HG03060 (cell line): ENCODE measurements around the gene ZNF346.

Source experiments
- ATAC-seq: cut with Tn5 transposase; IDR thresholded peaks from one replicate; pipeline ENCODE4 v1.9.1; 2021; ENCODE audit warnings: low read depth, moderate number of reproducible peaks; ENCODE audit not compliant: unreplicated experiment

Gene ZNF346

GRCh38 chr5:177065491-177065890 lies 43.0 kb downstream of the ZNF346 start:
- no peak for ATAC-seq

DNA sequence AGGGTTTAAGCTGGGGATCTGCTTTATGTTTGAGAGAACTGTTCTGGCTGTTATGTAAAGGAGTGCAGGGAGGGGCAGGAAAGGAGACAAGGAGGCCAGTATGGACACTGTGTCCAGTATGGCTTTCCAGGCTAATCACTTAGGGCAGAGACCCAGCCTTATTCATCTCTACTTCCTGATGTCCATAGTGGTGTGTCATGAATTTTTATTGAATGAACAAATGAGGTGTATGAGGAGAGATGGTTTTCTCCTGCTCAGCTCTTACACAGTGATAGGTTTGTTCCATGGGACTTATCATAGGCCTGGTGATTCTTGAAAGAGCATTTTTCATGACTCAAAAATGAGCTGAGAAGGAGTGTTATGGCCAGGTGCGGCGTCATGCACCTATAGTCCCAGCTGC lies 43.7 kb downstream of the ZNF346 start:
- ATAC-seq: no peak

DNA sequence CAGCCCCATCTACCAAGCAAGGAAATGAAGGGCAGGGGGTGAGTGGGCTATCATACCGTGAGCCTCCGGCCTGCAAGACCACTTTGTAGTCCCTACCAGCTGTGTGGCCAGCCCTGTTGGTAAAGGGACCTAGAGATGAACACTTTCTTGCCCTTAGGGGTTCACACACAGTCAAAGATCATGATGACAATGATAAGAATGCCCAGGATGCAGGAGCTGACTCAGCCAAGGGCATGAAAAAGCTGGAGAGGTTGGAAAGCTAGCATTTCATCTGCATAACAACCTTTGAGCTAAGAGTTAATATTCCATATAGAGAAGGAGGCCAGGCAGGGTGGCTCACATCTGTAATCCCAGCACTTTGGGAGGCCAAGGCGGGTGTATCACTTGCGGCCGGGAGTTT lies 45.0 kb downstream of the ZNF346 start:
- no peak for ATAC-seq

- ATAC-seq: no peak
These were observed 48.2 kb downstream of the ZNF346 start for GRCh38 chr5:177070536-177071191.

DNA sequence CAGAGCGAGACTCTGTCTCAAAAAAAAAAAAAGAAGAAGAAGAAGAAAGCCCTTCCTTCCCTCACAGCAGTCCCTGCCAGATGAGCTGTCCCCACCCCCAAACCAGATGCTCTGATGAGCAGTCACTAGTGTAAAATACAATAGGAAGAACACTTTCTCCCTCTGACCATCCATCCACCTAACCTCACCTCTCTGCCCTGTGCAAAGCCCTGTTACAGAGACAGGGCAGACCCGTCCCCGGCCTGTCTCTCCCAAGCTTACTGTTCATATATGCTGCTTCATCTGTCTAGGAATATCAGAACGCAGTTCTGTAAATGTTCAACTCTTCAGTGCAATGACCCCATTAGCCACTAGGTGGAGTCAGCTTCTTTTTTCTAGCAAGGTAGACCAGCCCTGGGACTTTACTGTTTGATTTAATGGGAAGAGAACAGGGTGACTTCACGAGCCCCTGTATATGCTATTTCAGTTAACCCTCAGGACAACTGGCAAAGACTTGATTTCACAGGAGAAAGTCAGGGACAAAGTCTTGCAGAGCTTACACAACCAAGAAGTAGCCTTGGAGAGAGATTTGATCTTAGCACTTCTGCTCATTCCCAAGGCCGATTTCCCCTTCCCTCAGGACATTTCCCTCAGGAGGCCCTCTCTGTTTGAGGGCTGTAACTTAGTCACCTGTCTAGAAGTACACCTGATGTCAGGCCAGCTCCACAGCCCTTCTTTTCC lies 49.3 kb downstream of the ZNF346 start:
- ATAC-seq: peak; percentile 53

- ATAC-seq: no peak
These were observed 54.8 kb downstream of the ZNF346 start for GRCh38 chr5:177077335-177077734.

GRCh38 chr5:177079606-177080005 lies 57.1 kb downstream of the ZNF346 start:
- no peak for ATAC-seq

DNA sequence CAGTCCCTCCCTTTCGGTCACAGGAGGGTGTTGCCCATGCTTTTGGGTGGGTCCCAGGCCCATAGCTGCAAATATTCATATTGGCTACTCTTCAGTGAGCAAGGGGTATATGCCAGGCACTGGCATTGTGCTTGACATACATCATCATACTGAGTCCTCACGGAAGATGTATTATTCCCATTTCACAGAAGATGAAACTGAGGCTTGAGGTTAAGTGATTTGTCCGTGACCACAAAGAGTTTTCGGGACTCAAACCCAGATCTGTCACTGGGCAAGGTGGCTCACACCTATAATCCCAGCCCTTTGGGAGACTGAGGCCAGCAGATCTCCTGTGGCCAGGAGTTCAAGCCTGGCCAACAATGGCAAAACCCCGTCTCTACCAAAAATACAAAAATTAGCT lies 57.8 kb downstream of the ZNF346 start:
- no peak for ATAC-seq

GRCh38 chr5:177081859-177082258 lies 59.4 kb downstream of the ZNF346 start:
- ATAC-seq: no peak

DNA sequence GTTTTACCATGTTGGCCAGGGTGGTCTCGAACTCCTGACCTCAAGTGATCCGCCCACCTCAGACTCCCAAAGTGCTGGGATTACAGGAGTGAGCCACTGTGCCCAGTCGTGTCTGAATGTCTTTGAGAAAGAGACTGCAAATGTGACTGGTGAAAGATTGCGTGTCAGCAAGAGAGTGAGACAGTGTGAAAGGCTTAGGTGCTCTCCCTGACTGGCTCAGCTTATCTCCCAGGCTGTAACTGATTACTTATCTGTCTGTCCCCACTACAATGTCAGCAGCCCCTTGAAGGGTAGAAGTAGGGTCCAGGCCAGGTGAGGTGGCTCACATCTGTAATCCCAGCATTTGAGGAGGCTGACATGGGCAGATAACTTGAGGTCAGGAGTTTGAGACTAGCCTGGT lies 60.9 kb downstream of the ZNF346 start:
- ATAC-seq: no peak

DNA sequence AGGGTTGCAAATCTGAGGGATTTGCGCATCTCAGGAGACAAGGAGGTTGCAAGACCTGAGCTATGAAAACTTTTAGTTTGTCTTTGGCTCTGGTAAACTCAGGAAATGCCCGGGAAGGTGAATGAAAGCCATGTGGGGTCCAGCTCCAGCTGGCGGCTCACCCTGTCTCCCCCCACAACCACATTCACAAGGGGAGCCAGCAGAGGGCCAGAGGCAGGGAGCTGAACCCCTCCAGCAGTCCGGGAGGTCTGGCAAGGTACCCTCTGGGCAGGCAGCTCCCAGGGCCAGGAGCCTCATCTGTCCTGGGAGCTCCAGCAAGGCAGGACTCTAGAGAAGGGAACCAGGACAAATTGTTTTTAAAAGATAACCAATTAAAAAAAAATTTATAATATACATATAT lies 61.7 kb downstream of the ZNF346 start:
- ATAC-seq: no peak

DNA sequence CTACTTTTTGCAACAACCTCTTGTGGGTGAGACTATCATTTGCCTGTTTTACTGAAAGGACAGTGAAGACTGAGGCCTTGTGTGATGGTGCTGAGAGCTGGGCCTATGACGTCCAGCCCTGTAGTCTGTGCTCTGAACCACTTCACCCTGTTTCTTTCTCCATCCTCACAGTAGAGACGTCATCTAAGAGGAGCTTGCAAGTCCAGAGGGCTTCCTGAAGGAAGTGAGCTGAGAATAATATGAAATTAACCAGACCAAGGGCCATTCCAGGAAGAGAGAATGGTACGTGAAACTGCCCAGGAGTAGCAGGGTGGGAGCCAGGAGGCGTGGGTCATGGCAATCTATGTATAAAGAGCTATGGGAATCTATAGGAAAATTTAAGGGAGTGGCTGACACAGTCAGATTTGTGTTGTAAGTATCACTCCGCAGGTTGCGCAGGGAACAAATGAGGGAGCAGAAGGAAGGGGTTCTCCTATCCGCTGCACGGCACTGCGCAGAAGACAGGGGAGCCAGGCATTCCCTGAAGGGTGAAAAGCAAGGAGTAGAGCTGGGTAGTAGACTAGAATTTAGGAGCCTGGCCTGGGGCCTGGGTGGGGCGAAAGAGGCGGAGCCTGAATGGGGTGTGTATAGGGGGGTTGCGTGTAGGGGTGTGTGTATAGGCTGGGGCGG lies 63.6 kb downstream of the ZNF346 start:
- ATAC-seq: no peak

GRCh38 chr5:177086654-177087397 lies 64.3 kb downstream of the ZNF346 start, which contains the start of gene FGFR4:
TSS of gene FGFR4 (plus strand) at chr5:177086915. CDS start at chr5:177089603, 2,688 bp downstream.
- peak; percentile 50 for ATAC-seq

DNA sequence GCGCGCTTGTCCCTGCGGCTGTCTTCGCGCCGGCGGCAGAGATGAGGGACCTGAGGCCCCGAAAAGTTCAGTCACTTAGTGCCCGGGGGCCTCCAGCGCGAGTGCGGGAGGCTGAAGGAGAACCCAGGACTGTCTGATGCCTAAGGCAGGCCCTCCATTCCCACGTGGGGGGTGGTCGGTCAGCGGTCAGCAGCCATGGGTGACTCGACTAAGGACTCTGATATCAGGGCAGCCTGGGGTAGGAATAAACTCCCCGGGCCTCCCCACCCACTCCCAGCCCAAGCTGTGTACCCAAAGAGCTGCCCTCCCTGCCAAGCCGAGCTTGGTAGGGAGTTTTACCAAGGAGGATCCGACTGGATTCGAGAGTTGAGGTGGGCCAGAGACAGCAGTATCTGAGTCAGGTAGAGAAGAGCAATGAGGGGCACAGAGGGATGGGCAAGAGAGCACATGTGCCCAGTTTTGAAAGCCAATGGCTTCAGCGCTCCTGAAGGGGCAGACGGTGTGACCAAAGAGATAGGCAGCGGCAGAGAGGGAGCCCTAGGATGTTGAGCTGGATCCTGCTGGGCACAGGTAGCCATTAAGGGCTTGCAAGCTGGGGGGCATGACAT lies 65.0 kb downstream of the ZNF346 start:
- ATAC-seq: no peak

DNA sequence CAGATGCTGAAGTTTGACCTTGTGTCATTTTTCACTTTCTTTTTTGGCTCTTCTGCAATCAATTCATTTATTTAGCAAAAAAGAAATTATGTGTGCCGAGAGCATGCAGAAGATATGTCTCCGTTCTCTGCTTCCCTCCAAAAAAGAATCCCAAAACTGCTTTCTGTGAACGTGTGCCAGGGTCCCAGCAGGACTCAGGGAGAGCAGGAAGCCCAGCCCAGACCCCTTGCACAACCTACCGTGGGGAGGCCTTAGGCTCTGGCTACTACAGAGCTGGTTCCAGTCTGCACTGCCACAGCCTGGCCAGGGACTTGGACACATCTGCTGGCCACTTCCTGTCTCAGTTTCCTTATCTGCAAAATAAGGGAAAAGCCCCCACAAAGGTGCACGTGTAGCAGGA lies 66.6 kb downstream of the ZNF346 start:
- no peak for ATAC-seq

- no peak for ATAC-seq
These were observed 67.5 kb downstream of the ZNF346 start for GRCh38 chr5:177089825-177090641.

DNA sequence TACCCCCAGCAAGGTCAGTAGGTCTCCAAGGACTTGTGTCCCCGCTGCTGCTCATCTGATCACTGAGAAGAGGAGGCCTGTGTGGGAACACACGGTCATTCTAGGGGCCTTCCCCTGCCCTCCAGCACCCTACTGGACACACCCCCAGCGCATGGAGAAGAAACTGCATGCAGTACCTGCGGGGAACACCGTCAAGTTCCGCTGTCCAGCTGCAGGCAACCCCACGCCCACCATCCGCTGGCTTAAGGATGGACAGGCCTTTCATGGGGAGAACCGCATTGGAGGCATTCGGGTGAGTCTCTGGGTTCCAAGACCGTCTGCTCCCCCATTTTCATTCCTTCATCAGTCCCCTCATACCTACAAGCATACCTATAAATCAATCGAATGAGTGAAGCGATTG lies 68.3 kb downstream of the ZNF346 start:
- ATAC-seq: no peak

DNA sequence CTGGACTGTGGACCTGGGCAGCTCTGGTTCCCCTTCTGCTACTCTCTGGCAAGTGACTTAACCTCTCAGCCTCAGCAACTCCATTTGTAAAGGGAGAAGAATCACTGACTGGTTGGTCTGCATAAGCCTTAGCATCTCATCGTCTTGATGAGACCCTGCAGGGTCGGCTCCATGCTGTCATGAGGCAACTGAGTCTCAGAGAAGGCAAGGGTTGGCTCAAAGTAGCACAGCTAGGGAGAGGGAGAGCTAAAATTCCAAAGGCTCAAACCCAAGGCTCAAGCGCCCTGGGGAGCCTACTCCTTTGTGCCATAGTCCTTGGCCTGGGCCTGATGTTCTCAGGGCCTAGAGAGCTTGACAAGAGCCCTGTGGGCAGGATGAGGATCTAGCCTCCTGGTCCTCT lies 68.7 kb downstream of the ZNF346 start:
- ATAC-seq: no peak

GRCh38 chr5:177092178-177093081 lies 69.9 kb downstream of the ZNF346 start:
- no peak for ATAC-seq
